HCT116 (cell line): ENCODE data around the gene ARHGEF10L.

Experiments
- ATF3 ChIP-seq: IDR thresholded peaks from 2 replicates; pipeline ENCODE4 v1.6.1; 2012
- CBX3 ChIP-seq: IDR thresholded peaks from 2 replicates; pipeline ENCODE4 v1.6.1; 2012; ENCODE audit warnings: low read depth
- CTCF ChIP-seq, 3 experiments: fragments of 200-600 bp in 1 of 3; sonication (generic) in 1 of 3; IDR thresholded peaks in 2 of 3; conservative IDR thresholded peaks in 1 of 3; 2 replicates each; pipeline ENCODE4 v1.5.1; 2012 to 2017; ENCODE audit warnings: low read depth in 2 of 3, low read length in 2 of 3, antibody characterized with exemption in 1 of 3, borderline replicate concordance in 1 of 3, control low read depth in 1 of 3, mild to moderate bottlenecking in 1 of 3, mixed read lengths in 1 of 3, mixed run types in 1 of 3, moderate library complexity in 1 of 3; ENCODE audit not compliant: insufficient read depth in 1 of 3
- EZH2 ChIP-seq: fragments of 200-600 bp; sonication (generic); IDR thresholded peaks from 2 replicates; pipeline ENCODE4 v1.6.1; 2017; ENCODE audit warnings: antibody characterized with exemption, mixed run types
- POLR2A ChIP-seq: IDR thresholded peaks from 2 replicates; pipeline ENCODE4 v1.7.0; 2011; ENCODE audit warnings: borderline replicate concordance; ENCODE audit not compliant: insufficient read depth, insufficient read length; ENCODE audit errors: extremely low read depth
- POLR2AphosphoS5 ChIP-seq: IDR thresholded peaks from 2 replicates; pipeline ENCODE4 v1.6.1; 2011; ENCODE audit warnings: mild to moderate bottlenecking, low read depth, low read length, moderate library complexity
- SP1 ChIP-seq: IDR thresholded peaks from 2 replicates; pipeline ENCODE4 v1.6.1; 2012; ENCODE audit warnings: low read depth
- ZNF274 ChIP-seq: fragments of 200-500 bp; sonication (Bioruptor generic); IDR thresholded peaks from 2 replicates; pipeline ENCODE4 v1.6.1; 2014; ENCODE audit warnings: mild to moderate bottlenecking, low read depth, low read length, inconsistent platforms

- TF ChIP-seq CTCF (IDR thresholded peaks at IDR 0.05 in 2 of 3, conservative IDR thresholded peaks at IDR 0.05 in 1 of 3; ENCODE audit: borderline replicate concordance in 1 of 3, insufficient read depth in 1 of 3, low read depth in 2 of 3, low read length in 2 of 3), result no peak
- TF ChIP-seq CBX3, result no peak
- TF ChIP-seq POLR2AphosphoS5, result no peak
- TF ChIP-seq ZNF274, result no peak
- TF ChIP-seq ATF3, result no peak
- no peak for TF ChIP-seq EZH2
- TF ChIP-seq SP1, result no peak
- no peak for TF ChIP-seq POLR2A
These were observed 56.1 kb downstream of the ARHGEF10L start for GRCh38 chr1:17595602-17595925.
